ENCODE results near the gene DHX8.

The DHX8 gene

GRCh38 chr17:43546319-43547188 is 62.8 kb downstream of the DHX8 start, which contains the start of gene ETV4:
ETV4 (minus strand) TSS chr17:43546340; CDS start chr17:43545617, 723 bp downstream.
- in situ Hi-C loops (cut with MboI; ENCODE audit: low sequenced_read_pairs) = no loop called here

- in situ Hi-C loops (cut with MboI; ENCODE audit: low sequenced_read_pairs) = no loop called here
These were observed 63.4 kb downstream of the DHX8 start for GRCh38 chr17:43547189-43547550.

GRCh38 chr17:43547659-43548256 is 64.0 kb downstream of the DHX8 start:
- in situ Hi-C loops (cut with MboI; ENCODE audit: low sequenced_read_pairs) = no loop called here

GRCh38 chr17:43548689-43549379 is 65.1 kb downstream of the DHX8 start:
- in situ Hi-C loops (cut with MboI; ENCODE audit: low sequenced_read_pairs) = no loop called here

- in situ Hi-C loops (cut with MboI; ENCODE audit: low sequenced_read_pairs) = no loop called here
These were observed 65.7 kb downstream of the DHX8 start for GRCh38 chr17:43549496-43549895.

GRCh38 chr17:43550754-43551153 is 67.0 kb downstream of the DHX8 start:
- in situ Hi-C loops (cut with MboI; ENCODE audit: low sequenced_read_pairs) = no loop called here

- in situ Hi-C loops (cut with MboI; ENCODE audit: low sequenced_read_pairs) = no loop called here
These were observed 68.6 kb downstream of the DHX8 start for GRCh38 chr17:43552229-43552837.

GRCh38 chr17:43553573-43553972 is 69.8 kb downstream of the DHX8 start:
- in situ Hi-C loops (cut with MboI; ENCODE audit: low sequenced_read_pairs) = no loop called here

GRCh38 chr17:43554857-43555256 is 71.1 kb downstream of the DHX8 start:
- in situ Hi-C loops (cut with MboI; ENCODE audit: low sequenced_read_pairs) = no loop called here

GRCh38 chr17:43556292-43556691 is 72.5 kb downstream of the DHX8 start:
- in situ Hi-C loops (cut with MboI; ENCODE audit: low sequenced_read_pairs) = no loop called here

GRCh38 chr17:43558805-43559160 is 75.0 kb downstream of the DHX8 start:
- in situ Hi-C loops (cut with MboI; ENCODE audit: low sequenced_read_pairs) = no loop called here

- in situ Hi-C loops (cut with MboI; ENCODE audit: low sequenced_read_pairs) = no loop called here
These were observed 75.5 kb downstream of the DHX8 start for GRCh38 chr17:43559161-43559816.

GRCh38 chr17:43560461-43561427 is 77.0 kb downstream of the DHX8 start:
- in situ Hi-C loops (cut with MboI; ENCODE audit: low sequenced_read_pairs) = no loop called here

- in situ Hi-C loops (cut with MboI; ENCODE audit: low sequenced_read_pairs) = no loop called here
These were observed 79.2 kb downstream of the DHX8 start for GRCh38 chr17:43562679-43563599.

GRCh38 chr17:43563600-43564594 is 80.1 kb downstream of the DHX8 start:
- in situ Hi-C loops (cut with MboI; ENCODE audit: low sequenced_read_pairs) = no loop called here

- in situ Hi-C loops (cut with MboI; ENCODE audit: low sequenced_read_pairs) = no loop called here
These were observed 84.8 kb downstream of the DHX8 start for GRCh38 chr17:43568506-43569082.

GRCh38 chr17:43570518-43570928 is 86.7 kb downstream of the DHX8 start:
- in situ Hi-C loops (cut with MboI; ENCODE audit: low sequenced_read_pairs) = no loop called here
